GM18505 (cell line): ENCODE data around the gene DDX25.

Experiments
- ATAC-seq: cut with Tn5 transposase; IDR thresholded peaks from one replicate; pipeline ENCODE4 v1.9.1; 2021; ENCODE audit not compliant: unreplicated experiment
- POLR2A ChIP-seq: IDR thresholded peaks from 4 replicates; pipeline ENCODE4 v1.6.1; 2011; ENCODE audit warnings: borderline replicate concordance; ENCODE audit not compliant: insufficient read depth, insufficient read length; ENCODE audit errors: extremely low read depth

The DDX25 gene

DNA sequence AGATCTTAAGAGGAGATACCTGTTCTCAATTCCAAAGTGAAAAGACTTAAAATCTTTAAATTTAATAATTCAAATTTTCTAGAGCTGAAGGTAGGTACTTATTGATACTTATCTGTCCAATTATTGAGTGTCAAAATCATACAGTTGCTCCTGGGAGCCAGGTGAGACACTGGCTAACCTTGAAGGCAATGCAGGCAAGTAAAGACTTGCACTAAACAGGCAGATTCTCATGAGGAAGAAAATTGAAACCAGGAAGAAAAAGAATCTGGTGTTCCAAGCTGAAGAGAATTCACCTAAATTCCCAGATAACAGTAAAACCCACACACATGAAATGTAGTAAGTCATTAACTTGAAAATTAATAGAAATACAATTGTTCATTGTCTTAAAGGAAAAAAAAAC, 71.8 kb downstream of the DDX25 start:
- TF ChIP-seq POLR2A, result no peak
- ATAC-seq, result no peak

DNA sequence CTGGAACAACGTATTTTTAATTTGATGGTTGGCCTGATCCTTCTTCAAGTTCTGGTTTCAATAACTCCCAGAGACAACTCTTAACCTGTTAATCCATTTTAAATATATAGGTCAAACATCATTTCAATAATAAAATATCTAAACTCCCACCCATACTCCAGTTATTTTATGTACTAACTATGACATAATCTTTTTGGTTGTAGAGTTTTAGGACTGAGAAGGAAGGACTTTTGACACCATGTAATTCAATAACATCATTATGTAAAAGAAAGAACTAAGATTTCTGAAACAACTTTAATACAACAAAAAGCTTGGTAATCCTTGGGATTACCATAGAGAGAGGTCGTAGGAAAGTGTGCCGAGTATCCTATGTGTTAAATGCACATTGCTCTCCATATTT, 73.0 kb downstream of the DDX25 start:
- no peak for TF ChIP-seq POLR2A
- no peak for ATAC-seq

DNA sequence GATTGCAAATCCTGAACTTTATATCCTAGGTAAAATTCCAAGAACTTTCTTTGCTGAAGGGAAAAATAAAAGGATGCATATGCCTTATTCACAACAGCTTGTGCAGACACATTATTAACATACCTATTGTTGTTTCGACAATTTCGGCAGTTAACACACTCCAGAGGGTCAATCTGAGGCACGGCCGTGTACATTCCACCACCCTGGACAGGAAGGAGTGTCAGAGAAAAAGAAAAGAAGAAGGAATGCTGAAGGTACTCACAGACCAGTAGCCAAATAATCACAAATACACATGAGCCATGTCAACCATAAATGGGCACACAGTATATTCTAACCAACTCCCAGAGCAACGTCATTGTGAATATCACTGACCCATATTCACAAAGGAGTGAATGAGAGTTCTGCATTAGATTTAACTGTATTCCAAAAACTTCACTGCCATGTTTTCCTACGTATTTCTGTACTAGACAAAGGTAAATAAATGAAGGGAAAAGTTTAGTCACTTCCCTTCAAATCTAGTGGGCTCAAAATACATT, 73.9 kb downstream of the DDX25 start:
- no peak for TF ChIP-seq POLR2A
- no peak for ATAC-seq
